ENCODE results near the gene IRF1. TPM values are rescaled to one million over a fixed set of nuclear protein-coding genes. Genes with fewer than 3 reads are reported as not detected.

The IRF1 gene
- total RNA-seq, 1 donor from 2014 or later = 58.9 TPM

DNA sequence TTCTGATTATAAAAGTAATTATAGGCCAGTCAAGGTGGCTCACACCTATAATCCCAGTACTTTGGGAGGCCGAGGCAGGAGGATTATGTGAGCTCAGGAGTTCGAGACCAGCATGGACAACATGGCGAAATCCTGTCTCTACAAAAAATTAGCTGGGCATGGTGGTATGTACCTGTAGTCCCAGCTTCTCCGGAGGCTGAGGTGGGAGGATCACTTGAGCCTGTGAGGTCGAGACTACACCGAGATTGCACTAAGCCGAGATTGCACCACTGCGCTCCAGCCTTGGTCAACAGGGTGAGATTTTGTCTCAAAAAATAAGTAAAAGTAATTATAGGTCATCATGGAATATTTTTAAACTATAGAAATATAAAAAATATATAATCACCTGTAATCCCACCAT, 18.1 kb downstream of the IRF1 start:
- no peak for DNase-seq (ENCODE audit: extremely low spot score, unreplicated experiment)
- Mint-ChIP-seq H3K36me3 (ENCODE audit: unreplicated experiment) (peaks cover 3% of the 10 kb centered on the region), H3K4me3 (ENCODE audit: unreplicated experiment) (no peak overlapping the region), H3K27me3 (ENCODE audit: unreplicated experiment) (no peaks in the 10 kb centered on the region), H3K27ac (ENCODE audit: unreplicated experiment) (no peak overlapping the region), H3K9me3 (ENCODE audit: unreplicated experiment) (peaks cover 4% of the 10 kb centered on the region), H3K4me1 (ENCODE audit: unreplicated experiment) (peaks cover 53% of the 10 kb centered on the region)
- TF ChIP-seq CTCF (IDR thresholded peaks at IDR 0.05) = no peak

DNA sequence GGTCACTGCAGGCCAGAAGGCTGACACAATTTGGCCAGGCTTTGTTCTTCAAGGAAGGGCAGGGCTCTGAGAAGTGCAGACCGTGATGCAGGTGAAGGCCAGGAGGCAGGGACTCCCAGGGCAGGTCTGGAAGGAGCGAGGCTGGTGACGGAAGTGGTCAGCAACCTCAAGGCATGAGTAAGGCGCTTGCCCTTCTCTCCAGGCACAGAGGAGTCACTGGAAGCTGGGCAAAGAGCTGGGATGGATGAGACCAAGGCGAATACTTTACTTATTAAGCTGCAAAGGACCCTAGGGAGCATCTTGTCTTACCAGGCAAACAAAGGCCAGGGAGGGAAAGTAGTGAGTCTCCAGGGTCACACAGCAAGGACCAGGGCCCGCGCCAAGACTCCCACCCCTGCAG, 18.6 kb downstream of the IRF1 start:
- H3K27me3 Mint-ChIP-seq (ENCODE audit: unreplicated experiment) = no peaks in the 10 kb centered on the region
- no peak overlapping the region for H3K27ac Mint-ChIP-seq (ENCODE audit: unreplicated experiment)
- TF ChIP-seq CTCF (IDR thresholded peaks at IDR 0.05) = no peak
- peaks cover 3% of the 10 kb centered on the region for H3K36me3 Mint-ChIP-seq (ENCODE audit: unreplicated experiment)
- no peak overlapping the region for H3K4me3 Mint-ChIP-seq (ENCODE audit: unreplicated experiment)
- DNase-seq (ENCODE audit: extremely low spot score, unreplicated experiment) = no peak
- peaks cover 56% of the 10 kb centered on the region for H3K4me1 Mint-ChIP-seq (ENCODE audit: unreplicated experiment)
- peaks cover 4% of the 10 kb centered on the region for H3K9me3 Mint-ChIP-seq (ENCODE audit: unreplicated experiment)

GRCh38 chr5:132471151-132471907, 19.2 kb downstream of the IRF1 start:
- Mint-ChIP-seq H3K27me3 (ENCODE audit: unreplicated experiment) (no peaks in the 10 kb centered on the region), H3K9me3 (ENCODE audit: unreplicated experiment) (peaks cover 4% of the 10 kb centered on the region), H3K4me3 (ENCODE audit: unreplicated experiment) (no peak overlapping the region), H3K4me1 (ENCODE audit: unreplicated experiment) (peaks cover 61% of the 10 kb centered on the region), H3K27ac (ENCODE audit: unreplicated experiment) (no peak overlapping the region), H3K36me3 (ENCODE audit: unreplicated experiment) (peaks cover 3% of the 10 kb centered on the region)
- TF ChIP-seq CTCF (IDR thresholded peaks at IDR 0.05) = no peak
- DNase-seq (ENCODE audit: extremely low spot score, unreplicated experiment) = no peak

DNA sequence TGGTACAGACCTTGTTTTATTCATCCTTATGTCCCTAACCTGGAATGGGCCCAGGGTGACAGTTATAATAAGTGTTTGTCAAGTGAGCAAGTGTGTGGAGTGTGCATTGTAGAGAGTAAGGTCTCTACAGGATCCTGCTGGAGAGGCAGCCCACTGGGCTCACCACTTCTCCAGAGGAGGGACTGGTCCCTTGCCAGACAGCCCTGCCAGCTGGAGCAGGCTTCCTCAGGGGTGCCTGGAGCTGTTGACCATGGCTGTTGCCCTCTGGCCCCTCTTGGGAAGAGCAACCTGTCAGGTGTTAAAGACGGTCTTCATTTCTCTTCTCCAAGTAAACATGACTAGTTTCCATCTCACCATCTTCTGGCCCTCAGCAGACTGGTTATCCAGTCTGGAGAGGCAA, 20.0 kb downstream of the IRF1 start:
- TF ChIP-seq CTCF (IDR thresholded peaks at IDR 0.05) = no peak
- Mint-ChIP-seq H3K27me3 (ENCODE audit: unreplicated experiment) (no peaks in the 10 kb centered on the region), H3K4me1 (ENCODE audit: unreplicated experiment) (peaks cover 63% of the 10 kb centered on the region), H3K4me3 (ENCODE audit: unreplicated experiment) (no peak overlapping the region), H3K9me3 (ENCODE audit: unreplicated experiment) (peaks cover 4% of the 10 kb centered on the region), H3K27ac (ENCODE audit: unreplicated experiment) (no peak overlapping the region), H3K36me3 (ENCODE audit: unreplicated experiment) (peaks cover 3% of the 10 kb centered on the region)
- DNase-seq (ENCODE audit: extremely low spot score, unreplicated experiment) = no peak

- H3K36me3 Mint-ChIP-seq (ENCODE audit: unreplicated experiment) = peaks cover 3% of the 10 kb centered on the region
- peak overlapping the region; percentile 62 for H3K27ac Mint-ChIP-seq (ENCODE audit: unreplicated experiment)
- peaks cover 4% of the 10 kb centered on the region for H3K9me3 Mint-ChIP-seq (ENCODE audit: unreplicated experiment)
- DNase-seq (ENCODE audit: extremely low spot score, unreplicated experiment) = no peak
- no peak overlapping the region for H3K4me3 Mint-ChIP-seq (ENCODE audit: unreplicated experiment)
- no peaks in the 10 kb centered on the region for H3K27me3 Mint-ChIP-seq (ENCODE audit: unreplicated experiment)
- no peak for TF ChIP-seq CTCF (IDR thresholded peaks at IDR 0.05)
- H3K4me1 Mint-ChIP-seq (ENCODE audit: unreplicated experiment) = peaks cover 63% of the 10 kb centered on the region
Observed at GRCh38 chr5:132470010-132470392, 20.6 kb downstream of the IRF1 start.
